ENCODE measurements around the gene THAP6. TPM values are rescaled to one million over a fixed set of nuclear protein-coding genes. Genes with fewer than 3 reads are reported as not detected.
"Not testable (repeated sequence)": the region's sequence is repeated elsewhere in the genome, so short reads cannot be mapped to it uniquely, and the experiment has no call there.

THAP6 gene
- total RNA-seq, 2 donors from 2014 or later, result 13.7 to 25.0 TPM

DNA sequence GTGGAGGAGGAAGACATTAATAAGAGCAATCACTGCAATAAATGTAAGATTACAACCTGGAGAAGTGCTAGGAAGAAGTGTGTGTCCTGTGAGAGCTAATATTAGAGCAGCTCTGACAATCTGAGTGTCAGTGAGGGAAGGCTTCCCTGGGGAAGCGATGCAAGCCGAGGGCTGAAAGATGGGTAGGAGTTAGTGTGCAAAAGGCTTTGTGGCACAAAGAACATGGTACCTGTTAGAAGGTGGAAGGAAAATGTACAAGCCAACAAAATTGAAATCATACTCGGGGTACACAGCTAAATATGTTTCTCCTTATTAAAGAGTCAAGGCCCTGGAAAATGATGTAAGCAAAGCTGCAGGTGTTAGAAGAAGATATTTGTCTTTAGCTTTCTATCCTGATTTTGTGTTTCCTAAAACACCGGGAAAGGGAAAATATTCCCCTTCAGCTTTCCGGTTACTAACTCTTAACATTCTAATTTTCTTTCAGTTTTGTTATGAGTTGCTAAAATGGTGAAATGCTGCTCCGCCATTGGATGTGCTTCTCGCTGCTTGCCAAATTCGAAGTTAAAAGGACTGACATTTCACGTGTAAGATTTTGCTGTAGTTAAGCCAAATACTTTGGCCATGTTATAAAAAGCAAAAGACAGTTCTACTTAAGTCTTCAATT, 808 bp downstream of the THAP6 start:
- H3K9me3 Mint-ChIP-seq, result peaks cover 4% of the 10 kb centered on the region
- DNase-seq, result no peak
- Histone ChIP-seq H3K36me3 (ENCODE audit: control insufficient read depth, insufficient read depth, low read length) (peaks cover 33% of the 10 kb centered on the region), H3K27me3 (ENCODE audit: control insufficient read depth, insufficient read depth, low read length, poor library complexity, severe bottlenecking) (no peaks in the 10 kb centered on the region), H3K4me3 (ENCODE audit: low read length) (peak overlapping the region; percentile 100), H3K9me3 (ENCODE audit: control insufficient read depth, low read length) (peaks cover 4% of the 10 kb centered on the region), H3K9ac (ENCODE audit: extremely low read depth, low read length, poor library complexity, severe bottlenecking) (peak overlapping the region; percentile 89), H3K27ac (ENCODE audit: low read depth, low read length) (peak overlapping the region; percentile 79), H3K4me1 (ENCODE audit: control insufficient read depth, insufficient read depth, low read length) (no peaks in the 10 kb centered on the region)
- WGBS, 2 experiments (ENCODE audit: insufficient coverage in 1 of 2, insufficient read length in 1 of 2), result 78% methylated on average over 5 to 8 of the region's 9 CpGs
- TF ChIP-seq, protein P1, sequence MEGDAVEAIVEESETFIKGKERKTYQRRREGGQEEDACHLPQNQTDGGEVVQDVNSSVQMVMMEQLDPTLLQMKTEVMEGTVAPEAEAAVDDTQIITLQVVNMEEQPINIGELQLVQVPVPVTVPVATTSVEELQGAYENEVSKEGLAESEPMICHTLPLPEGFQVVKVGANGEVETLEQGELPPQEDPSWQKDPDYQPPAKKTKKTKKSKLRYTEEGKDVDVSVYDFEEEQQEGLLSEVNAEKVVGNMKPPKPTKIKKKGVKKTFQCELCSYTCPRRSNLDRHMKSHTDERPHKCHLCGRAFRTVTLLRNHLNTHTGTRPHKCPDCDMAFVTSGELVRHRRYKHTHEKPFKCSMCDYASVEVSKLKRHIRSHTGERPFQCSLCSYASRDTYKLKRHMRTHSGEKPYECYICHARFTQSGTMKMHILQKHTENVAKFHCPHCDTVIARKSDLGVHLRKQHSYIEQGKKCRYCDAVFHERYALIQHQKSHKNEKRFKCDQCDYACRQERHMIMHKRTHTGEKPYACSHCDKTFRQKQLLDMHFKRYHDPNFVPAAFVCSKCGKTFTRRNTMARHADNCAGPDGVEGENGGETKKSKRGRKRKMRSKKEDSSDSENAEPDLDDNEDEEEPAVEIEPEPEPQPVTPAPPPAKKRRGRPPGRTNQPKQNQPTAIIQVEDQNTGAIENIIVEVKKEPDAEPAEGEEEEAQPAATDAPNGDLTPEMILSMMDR (conservative IDR thresholded peaks at IDR 0.05), result no peak
- H3K4me3 Mint-ChIP-seq, result no peak overlapping the region
- H3K27ac Mint-ChIP-seq, result peak overlapping the region; percentile 94
- H3K36me3 Mint-ChIP-seq (ENCODE audit: low read depth), result peaks cover 36% of the 10 kb centered on the region
- no peaks in the 10 kb centered on the region for H3K27me3 Mint-ChIP-seq (ENCODE audit: insufficient read depth)
- peaks cover 11% of the 10 kb centered on the region for H3K4me1 Mint-ChIP-seq

DNA sequence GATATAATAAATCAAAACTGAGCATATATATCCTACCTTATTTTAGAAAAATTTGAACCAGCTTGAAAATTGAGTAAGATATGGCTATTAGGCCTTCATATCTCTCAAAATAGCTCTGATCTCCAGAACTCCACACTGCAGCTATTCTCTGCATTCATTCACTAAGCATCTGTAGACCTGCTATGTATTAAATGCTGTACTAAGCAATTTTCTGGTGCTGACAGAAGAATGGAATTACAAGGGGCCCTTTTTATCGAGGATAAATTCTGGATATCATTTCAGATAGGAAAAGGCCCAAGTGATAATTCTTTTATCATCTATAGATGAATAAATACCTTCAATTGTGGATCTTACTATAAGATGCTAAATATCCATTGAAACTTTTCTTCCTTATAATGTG, 1.9 kb downstream of the THAP6 start:
- H3K9me3 ChIP-seq (ENCODE audit: control insufficient read depth, low read length), result no peaks in the 10 kb centered on the region
- H3K4me1 ChIP-seq (ENCODE audit: control insufficient read depth, insufficient read depth, low read length), result no peaks in the 10 kb centered on the region
- H3K36me3 Mint-ChIP-seq (ENCODE audit: low read depth), result peaks cover 34% of the 10 kb centered on the region
- H3K36me3 ChIP-seq (ENCODE audit: control insufficient read depth, insufficient read depth, low read length), result peaks cover 37% of the 10 kb centered on the region
- H3K4me1 Mint-ChIP-seq, result peaks cover 11% of the 10 kb centered on the region
- no peak overlapping the region for H3K27ac Mint-ChIP-seq
- H3K27me3 ChIP-seq (ENCODE audit: control insufficient read depth, insufficient read depth, low read length, poor library complexity, severe bottlenecking), result no peaks in the 10 kb centered on the region
- WGBS, 2 experiments (ENCODE audit: insufficient coverage in 1 of 2, insufficient read length in 1 of 2), result 88% methylated on average over 1 of the region's 1 CpG; no CpG with 5 or more reads in 1 of the 2 experiments
- no peak overlapping the region for H3K27ac ChIP-seq (ENCODE audit: low read depth, low read length)
- no peak overlapping the region for H3K9ac ChIP-seq (ENCODE audit: extremely low read depth, low read length, poor library complexity, severe bottlenecking)
- no peak overlapping the region for H3K4me3 Mint-ChIP-seq
- no peaks in the 10 kb centered on the region for H3K9me3 Mint-ChIP-seq
- H3K27me3 Mint-ChIP-seq (ENCODE audit: insufficient read depth), result no peaks in the 10 kb centered on the region
- no peak overlapping the region for H3K4me3 ChIP-seq (ENCODE audit: low read length)
- TF ChIP-seq, protein P1 (conservative IDR thresholded peaks at IDR 0.05), result no peak
- DNase-seq, result no peak

DNA sequence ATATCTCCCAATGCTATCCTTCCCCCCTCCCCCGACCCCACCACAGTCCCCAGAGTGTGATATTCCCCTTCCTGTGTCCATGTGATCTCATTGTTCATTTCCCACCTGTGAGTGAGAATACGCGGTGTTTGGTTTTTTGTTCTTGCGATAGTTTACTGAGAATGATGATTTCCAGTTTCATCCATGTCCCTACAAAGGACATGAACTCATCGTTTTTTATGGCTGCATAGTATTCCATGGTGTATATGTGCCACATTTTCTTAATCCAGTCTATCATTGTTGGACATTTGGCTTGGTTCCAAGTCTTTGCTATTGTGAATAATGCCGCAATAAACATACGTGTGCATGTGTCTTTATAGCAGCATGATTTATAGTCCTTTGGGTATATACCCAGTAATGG, 5.2 kb downstream of the THAP6 start:
- WGBS, 2 experiments (ENCODE audit: insufficient coverage in 1 of 2, insufficient read length in 1 of 2), result 100% methylated on average over 1 of the region's 7 CpGs; no CpG with 5 or more reads in 1 of the 2 experiments
- peaks cover 49% of the 10 kb centered on the region for H3K36me3 Mint-ChIP-seq (ENCODE audit: low read depth)
- not testable (repeated sequence) for H3K4me3 Mint-ChIP-seq; H3K4me3 ChIP-seq (ENCODE audit: low read length); H3K27me3 ChIP-seq (ENCODE audit: control insufficient read depth, insufficient read depth, low read length, poor library complexity, severe bottlenecking); H3K4me1 ChIP-seq (ENCODE audit: control insufficient read depth, insufficient read depth, low read length); H3K9me3 ChIP-seq (ENCODE audit: control insufficient read depth, low read length); H3K9me3 Mint-ChIP-seq; DNase-seq; H3K27me3 Mint-ChIP-seq (ENCODE audit: insufficient read depth); H3K27ac ChIP-seq (ENCODE audit: low read depth, low read length); H3K4me1 Mint-ChIP-seq; H3K27ac Mint-ChIP-seq; H3K9ac ChIP-seq (ENCODE audit: extremely low read depth, low read length, poor library complexity, severe bottlenecking)
- peaks cover 61% of the 10 kb centered on the region for H3K36me3 ChIP-seq (ENCODE audit: control insufficient read depth, insufficient read depth, low read length)

Measured in endodermal cell (in vitro differentiated cells).